Body of pancreas (tissue), 4 donors: ENCODE results near the gene OTUD4.
"Not testable (repeated sequence)": the region's sequence is repeated elsewhere in the genome, so short reads cannot be mapped to it uniquely, and the experiment has no call there.

ENCODE experiments used
- CTCF ChIP-seq, 7 experiments: fragments of 450-650 bp in 4 of 7; fragments of 200-600 bp in 3 of 7; sonication (generic) in 3 of 7; IDR thresholded peaks; one replicate each; pipeline ENCODE4 v1.5.1; 2016 to 2019; ENCODE audit warnings: antibody characterized with exemption in 7 of 7
- POLR2A ChIP-seq, 3 donors: fragments of 450-650 bp; IDR thresholded peaks; one replicate each; pipeline ENCODE4 v1.6.1; 2016; ENCODE audit warnings: antibody characterized with exemption in 3 of 3, mild to moderate bottlenecking in 2 of 3

GRCh38 chr4:145223228-145223627 lies 42.8 kb upstream of the OTUD4 start:
- not testable (repeated sequence) for TF ChIP-seq POLR2A, CTCF (IDR thresholded peaks at IDR 0.05)
